Measurements from ENCODE around the gene CYTH1.

- TF ChIP-seq CTCF (IDR thresholded peaks at IDR 0.05) (no peak), EZH2 (IDR thresholded peaks at IDR 0.05; ENCODE audit: borderline replicate concordance, insufficient read depth, low read depth, low read length, poor library complexity, severe bottlenecking) (no peak)
Observed at GRCh38 chr17:78802008-78802407, 19.9 kb upstream of the CYTH1 start.

Data from B cell (primary cell).